Measurements from ENCODE around the gene EFCAB9. TPM values are rescaled to one million over a fixed set of nuclear protein-coding genes. Genes with fewer than 3 reads are reported as not detected.

EFCAB9 gene
- total and polyA plus RNA-seq, 2 of the 13 experiments (the other 11 are each of a cell fraction or from before 2014, with no cell fraction given): not detected

- H3K9me3 ChIP-seq (ENCODE audit: low read length): no peaks in the 10 kb centered on the region
- H3K4me3 ChIP-seq (replicated peaks in 1 of 3; ENCODE audit: insufficient read depth in 1 of 3, low read depth in 2 of 3, low read length in 3 of 3): no peak overlapping the region
- ChIA-PET POLR2A (no interaction called here), CTCF (ENCODE audit: low intra/inter-chr PET ratio, low total read pairs) (no interaction called here)
- WGBS (ENCODE audit: low lambda C conversion rate): 96% methylated on average over 8 of the region's 8 CpGs
- in situ Hi-C loops (cut with HindIII; ENCODE audit: extremely low pct_ligation_motif_present, low pct_unique_long_range_greater_than_20kb): no loop called here
- BruUV-seq (replicated peaks): no TSS peak
- H2AFZ ChIP-seq (ENCODE audit: low read length): no peak overlapping the region
- intact Hi-C loops (cut with micrococcal nuclease; ENCODE audit: unreplicated experiment): no loop called here
- H4K20me1 ChIP-seq (ENCODE audit: insufficient read depth, low read length): no peaks in the 10 kb centered on the region
- no peak for ATAC-seq
- DNase-seq (ENCODE audit: low spot score): no peak
- no peaks in the 10 kb centered on the region for H3K27me3 ChIP-seq (ENCODE audit: control insufficient read depth in 1 of 2, insufficient read depth in 2 of 2, low read length in 2 of 2)
- H3K9ac ChIP-seq (ENCODE audit: insufficient read depth, low read depth, low read length): no peak overlapping the region
- TF ChIP-seq, protein P1, sequence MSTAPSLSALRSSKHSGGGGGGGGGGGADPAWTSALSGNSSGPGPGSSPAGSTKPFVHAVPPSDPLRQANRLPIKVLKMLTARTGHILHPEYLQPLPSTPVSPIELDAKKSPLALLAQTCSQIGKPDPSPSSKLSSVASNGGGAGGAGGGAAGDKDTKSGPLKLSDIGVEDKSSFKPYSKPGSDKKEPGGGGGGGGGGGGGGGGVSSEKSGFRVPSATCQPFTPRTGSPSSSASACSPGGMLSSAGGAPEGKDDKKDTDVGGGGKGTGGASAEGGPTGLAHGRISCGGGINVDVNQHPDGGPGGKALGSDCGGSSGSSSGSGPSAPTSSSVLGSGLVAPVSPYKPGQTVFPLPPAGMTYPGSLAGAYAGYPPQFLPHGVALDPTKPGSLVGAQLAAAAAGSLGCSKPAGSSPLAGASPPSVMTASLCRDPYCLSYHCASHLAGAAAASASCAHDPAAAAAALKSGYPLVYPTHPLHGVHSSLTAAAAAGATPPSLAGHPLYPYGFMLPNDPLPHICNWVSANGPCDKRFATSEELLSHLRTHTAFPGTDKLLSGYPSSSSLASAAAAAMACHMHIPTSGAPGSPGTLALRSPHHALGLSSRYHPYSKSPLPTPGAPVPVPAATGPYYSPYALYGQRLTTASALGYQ (CRISPR knock-in tag; IDR thresholded peaks at IDR 0.05): no peak
- TF ChIP-seq AGO2 (optimal IDR thresholded peaks at IDR 0.05; ENCODE audit: low read depth, low read length): no peak
- TF ChIP-seq NFE2 (CRISPR knock-in tag; IDR thresholded peaks at IDR 0.05): no peak
- H3K27ac ChIP-seq (ENCODE audit: extremely low read length, insufficient read depth, low read length): no peak overlapping the region
- peaks cover 31% of the 10 kb centered on the region for H3K4me1 ChIP-seq (ENCODE audit: insufficient read depth, low read length)
- no peaks in the 10 kb centered on the region for H3K36me3 ChIP-seq (replicated peaks in 1 of 2; ENCODE audit: control insufficient read depth in 1 of 2, insufficient read depth in 2 of 2, low read length in 2 of 2)
- H3K4me2 ChIP-seq (ENCODE audit: low read depth, low read length): no peak overlapping the region
- H3K79me2 ChIP-seq (ENCODE audit: insufficient read depth, low read length): no peaks in the 10 kb centered on the region
- FAIRE-seq: no peak
Observed at GRCh38 chr5:172171118-172171517, 22.9 kb upstream of the EFCAB9 start.

- in situ Hi-C loops (cut with HindIII; ENCODE audit: extremely low pct_ligation_motif_present, low pct_unique_long_range_greater_than_20kb) (no loop called here), intact Hi-C loops (cut with micrococcal nuclease; ENCODE audit: unreplicated experiment) (no loop called here)
- DNase-seq (ENCODE audit: low spot score) (no peak), FAIRE-seq (no peak), ATAC-seq (no peak)
- no peak overlapping the region for H3K4me3 ChIP-seq (replicated peaks in 1 of 3; ENCODE audit: insufficient read depth in 1 of 3, low read depth in 2 of 3, low read length in 3 of 3)
- peaks cover 29% of the 10 kb centered on the region for H3K4me1 ChIP-seq (ENCODE audit: insufficient read depth, low read length)
- POLR2A ChIA-PET: interaction anchor here (1.9 to 4.3 kb wide), 3 partner anchors 9 to 167 kb away, joined by 9 to 65 read pairs (median 48); partner anchors contain the start of genes FBXW11 and STK10
- H3K79me2 ChIP-seq (ENCODE audit: insufficient read depth, low read length): no peaks in the 10 kb centered on the region
- no TSS peak for BruUV-seq (replicated peaks)
- H4K20me1 ChIP-seq (ENCODE audit: insufficient read depth, low read length): no peaks in the 10 kb centered on the region
- no peak overlapping the region for H3K4me2 ChIP-seq (ENCODE audit: low read depth, low read length)
- no peak overlapping the region for H2AFZ ChIP-seq (ENCODE audit: low read length)
- H3K27ac ChIP-seq (ENCODE audit: extremely low read length, insufficient read depth, low read length): no peak overlapping the region
- no peak overlapping the region for H3K9ac ChIP-seq (ENCODE audit: insufficient read depth, low read depth, low read length)
- H3K36me3 ChIP-seq (replicated peaks in 1 of 2; ENCODE audit: control insufficient read depth in 1 of 2, insufficient read depth in 2 of 2, low read length in 2 of 2): no peaks in the 10 kb centered on the region
- H3K9me3 ChIP-seq (ENCODE audit: low read length): no peaks in the 10 kb centered on the region
- no peaks in the 10 kb centered on the region for H3K27me3 ChIP-seq (ENCODE audit: control insufficient read depth in 1 of 2, insufficient read depth in 2 of 2, low read length in 2 of 2)
- 92% methylated on average over 10 of the region's 12 CpGs for WGBS (ENCODE audit: low lambda C conversion rate)
- CTCF ChIA-PET (ENCODE audit: low intra/inter-chr PET ratio, low total read pairs): no interaction called here
- no peak for TF ChIP-seq ZNF780A (CRISPR knock-in tag; IDR thresholded peaks at IDR 0.05)
- no peak for TF ChIP-seq NRL (CRISPR knock-in tag; IDR thresholded peaks at IDR 0.05; ENCODE audit: borderline replicate concordance)
- TF ChIP-seq ZNF484 (CRISPR knock-in tag; IDR thresholded peaks at IDR 0.05; ENCODE audit: borderline replicate concordance, low read depth): no peak
- no peak for TF ChIP-seq ZBTB37 (CRISPR knock-in tag; IDR thresholded peaks at IDR 0.05)
- no peak for TF ChIP-seq THAP11 (CRISPR knock-in tag; IDR thresholded peaks at IDR 0.05)
- no peak for TF ChIP-seq ZFP36L2 (CRISPR knock-in tag; IDR thresholded peaks at IDR 0.05)
- no peak for TF ChIP-seq ZNF101 (CRISPR knock-in tag; IDR thresholded peaks at IDR 0.05; ENCODE audit: borderline replicate concordance, low read depth)
- TF ChIP-seq ZNF547 (CRISPR knock-in tag; IDR thresholded peaks at IDR 0.05): no peak
- TF ChIP-seq POLR2AphosphoS5 (IDR thresholded peaks at IDR 0.05; ENCODE audit: low read depth, low read length): no peak
- no peak for TF ChIP-seq TAF15 (IDR thresholded peaks at IDR 0.05; ENCODE audit: low read depth, low read length, poor library complexity, severe bottlenecking)
- TF ChIP-seq PRMT3 (CRISPR knock-in tag; IDR thresholded peaks at IDR 0.05; ENCODE audit: borderline replicate concordance, low read depth): no peak
- TF ChIP-seq PAX8 (CRISPR knock-in tag; IDR thresholded peaks at IDR 0.05; ENCODE audit: borderline replicate concordance): no peak
- TF ChIP-seq THYN1 (CRISPR knock-in tag; IDR thresholded peaks at IDR 0.05; ENCODE audit: borderline replicate concordance, low read depth): no peak
Observed at GRCh38 chr5:172172912-172173563, 20.9 kb upstream of the EFCAB9 start.
